ENCODE measurements around the gene AMPD3. TPM values are rescaled to one million over a fixed set of nuclear protein-coding genes. Genes with fewer than 3 reads are reported as not detected.

The AMPD3 gene
- total RNA-seq, 1 experiment from 2014 or later, result 17.4 TPM

DNA sequence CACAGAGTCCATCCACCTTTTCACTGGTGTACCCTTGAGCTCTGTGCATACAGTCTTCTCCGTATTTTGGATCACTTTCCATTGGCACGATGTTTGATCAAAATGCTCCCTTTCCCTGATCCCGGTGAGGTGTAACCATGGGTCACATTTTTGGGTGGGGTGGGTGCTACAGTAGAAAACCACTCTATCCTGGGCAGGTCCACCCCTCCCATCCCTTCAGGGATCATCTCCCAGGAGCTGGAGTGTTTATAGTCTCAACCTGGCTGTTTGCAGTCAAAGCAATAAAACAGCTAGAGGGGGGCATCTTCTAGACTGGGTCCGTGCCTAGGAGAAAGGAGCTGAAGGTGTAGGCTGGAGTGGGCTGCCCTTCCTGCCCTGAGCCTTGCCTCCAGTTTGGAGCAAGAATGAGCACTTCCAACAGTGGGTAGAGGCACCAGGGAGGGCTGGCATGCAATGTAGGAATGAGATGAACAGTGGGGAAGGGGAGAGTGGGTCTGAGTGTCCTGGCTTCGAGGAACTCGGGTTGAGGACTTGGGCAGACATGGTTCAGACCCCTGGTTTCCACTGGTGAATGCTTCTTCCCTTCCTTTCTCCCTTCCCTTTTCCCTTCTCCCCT, 47.1 kb downstream of the AMPD3 start:
- Histone ChIP-seq H4K20me1 (ENCODE audit: insufficient read depth) (no peaks in the 10 kb centered on the region), H3F3A (ENCODE audit: insufficient read depth, low read depth) (no peaks in the 10 kb centered on the region), H3K4me2 (no peak overlapping the region), H3K4me3 (no peak overlapping the region), H3K9me3 (ENCODE audit: insufficient read depth, low read depth) (no peaks in the 10 kb centered on the region), H3K79me2 (ENCODE audit: low read depth) (no peaks in the 10 kb centered on the region), H3K27me3 (ENCODE audit: insufficient read depth, low read depth) (no peaks in the 10 kb centered on the region), H2AFZ (no peak overlapping the region), H3K27ac (no peak overlapping the region), H3K9me2 (ENCODE audit: insufficient read depth) (no peaks in the 10 kb centered on the region), H3K36me3 (ENCODE audit: low read depth) (no peaks in the 10 kb centered on the region), H3K4me1 (replicated peaks; ENCODE audit: insufficient read depth) (no peaks in the 10 kb centered on the region)
- ChIA-PET POLR2A (ENCODE audit: unreplicated experiment) (no interaction called here), CTCF (no interaction called here)
- BruUV-seq (replicated peaks), result no TSS peak
- no peak for DNase-seq
- intact Hi-C loops (cut with micrococcal nuclease; ENCODE audit: unreplicated experiment), result no loop called here
- no peak for TF ChIP-seq EZH2 (IDR thresholded peaks at IDR 0.05; ENCODE audit: low read depth)
- TF ChIP-seq, protein P1, sequence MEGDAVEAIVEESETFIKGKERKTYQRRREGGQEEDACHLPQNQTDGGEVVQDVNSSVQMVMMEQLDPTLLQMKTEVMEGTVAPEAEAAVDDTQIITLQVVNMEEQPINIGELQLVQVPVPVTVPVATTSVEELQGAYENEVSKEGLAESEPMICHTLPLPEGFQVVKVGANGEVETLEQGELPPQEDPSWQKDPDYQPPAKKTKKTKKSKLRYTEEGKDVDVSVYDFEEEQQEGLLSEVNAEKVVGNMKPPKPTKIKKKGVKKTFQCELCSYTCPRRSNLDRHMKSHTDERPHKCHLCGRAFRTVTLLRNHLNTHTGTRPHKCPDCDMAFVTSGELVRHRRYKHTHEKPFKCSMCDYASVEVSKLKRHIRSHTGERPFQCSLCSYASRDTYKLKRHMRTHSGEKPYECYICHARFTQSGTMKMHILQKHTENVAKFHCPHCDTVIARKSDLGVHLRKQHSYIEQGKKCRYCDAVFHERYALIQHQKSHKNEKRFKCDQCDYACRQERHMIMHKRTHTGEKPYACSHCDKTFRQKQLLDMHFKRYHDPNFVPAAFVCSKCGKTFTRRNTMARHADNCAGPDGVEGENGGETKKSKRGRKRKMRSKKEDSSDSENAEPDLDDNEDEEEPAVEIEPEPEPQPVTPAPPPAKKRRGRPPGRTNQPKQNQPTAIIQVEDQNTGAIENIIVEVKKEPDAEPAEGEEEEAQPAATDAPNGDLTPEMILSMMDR (conservative IDR thresholded peaks at IDR 0.05), result no peak

DNA sequence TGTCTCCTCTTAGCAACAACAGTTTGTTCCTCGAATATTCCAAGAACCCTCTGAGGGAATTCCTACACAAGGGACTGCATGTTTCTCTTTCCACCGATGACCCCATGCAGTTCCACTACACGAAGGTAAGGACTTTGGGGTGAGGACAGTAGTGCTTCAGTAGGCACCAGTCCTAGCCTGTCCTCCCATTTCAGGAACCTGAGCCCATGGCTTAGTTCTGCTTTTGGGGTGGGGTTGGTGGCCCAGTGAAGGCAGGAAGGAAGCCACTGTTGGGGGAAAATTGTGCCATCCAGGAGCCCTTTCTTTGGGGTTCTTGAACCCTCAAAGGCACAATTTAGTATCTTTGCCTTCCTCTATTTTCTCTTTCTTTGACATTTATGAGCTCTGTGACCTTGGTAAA, 47.7 kb downstream of the AMPD3 start:
- Histone ChIP-seq H3K4me2 (no peak overlapping the region), H3K79me2 (ENCODE audit: low read depth) (no peaks in the 10 kb centered on the region), H3K4me3 (no peak overlapping the region), H3F3A (ENCODE audit: insufficient read depth, low read depth) (no peaks in the 10 kb centered on the region), H4K20me1 (ENCODE audit: insufficient read depth) (no peaks in the 10 kb centered on the region), H3K9me3 (ENCODE audit: insufficient read depth, low read depth) (no peaks in the 10 kb centered on the region), H3K27me3 (ENCODE audit: insufficient read depth, low read depth) (no peaks in the 10 kb centered on the region), H3K27ac (no peak overlapping the region), H2AFZ (no peak overlapping the region), H3K36me3 (ENCODE audit: low read depth) (no peaks in the 10 kb centered on the region), H3K4me1 (replicated peaks; ENCODE audit: insufficient read depth) (no peaks in the 10 kb centered on the region), H3K9me2 (ENCODE audit: insufficient read depth) (no peaks in the 10 kb centered on the region)
- ChIA-PET POLR2A (ENCODE audit: unreplicated experiment) (interaction anchor here (0.7 kb wide), 1 partner anchor 48 kb away, joined by 6 read pairs; the partner anchor contains the start of gene AMPD3), CTCF (no interaction called here)
- TF ChIP-seq, protein P1 (conservative IDR thresholded peaks at IDR 0.05), result no peak
- no peak for TF ChIP-seq EZH2 (IDR thresholded peaks at IDR 0.05; ENCODE audit: low read depth)
- no TSS peak for BruUV-seq (replicated peaks)
- intact Hi-C loops (cut with micrococcal nuclease; ENCODE audit: unreplicated experiment), result no loop called here
- no peak for DNase-seq

DNA sequence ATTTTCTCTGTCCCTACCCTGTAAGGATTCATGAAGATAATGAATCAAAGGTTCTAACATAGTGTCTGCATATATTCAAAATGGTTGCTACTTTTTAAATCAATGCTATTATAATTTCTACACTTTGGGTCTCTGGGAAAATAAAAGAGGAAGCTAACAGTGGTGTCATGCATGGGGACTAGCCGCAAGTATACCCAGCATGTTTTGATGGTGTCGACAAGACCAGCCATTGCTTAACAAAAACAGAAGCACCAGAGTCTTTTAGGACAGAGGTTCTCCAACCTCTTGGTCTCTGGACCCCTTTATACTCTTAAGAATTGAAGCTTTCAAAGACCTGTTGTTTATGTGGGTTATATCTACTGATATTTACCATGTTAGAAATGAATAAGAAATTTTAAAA, 48.2 kb downstream of the AMPD3 start:
- no peaks in the 10 kb centered on the region for H3K36me3 ChIP-seq (ENCODE audit: low read depth)
- DNase-seq, result no peak
- no TSS peak for BruUV-seq (replicated peaks)
- H3K4me1 ChIP-seq (replicated peaks; ENCODE audit: insufficient read depth), result no peaks in the 10 kb centered on the region
- H3K79me2 ChIP-seq (ENCODE audit: low read depth), result no peaks in the 10 kb centered on the region
- intact Hi-C loops (cut with micrococcal nuclease; ENCODE audit: unreplicated experiment), result no loop called here
- H3K4me3 ChIP-seq, result no peak overlapping the region
- CTCF ChIA-PET, result no interaction called here
- TF ChIP-seq, protein P1 (conservative IDR thresholded peaks at IDR 0.05), result no peak
- TF ChIP-seq EZH2 (IDR thresholded peaks at IDR 0.05; ENCODE audit: low read depth), result no peak
- POLR2A ChIA-PET (ENCODE audit: unreplicated experiment), result interaction anchor here (0.7 kb wide), 1 partner anchor 48 kb away, joined by 6 read pairs; the partner anchor contains the start of gene AMPD3
- no peak overlapping the region for H3K27ac ChIP-seq
- no peaks in the 10 kb centered on the region for H3K27me3 ChIP-seq (ENCODE audit: insufficient read depth, low read depth)
- no peak overlapping the region for H3K4me2 ChIP-seq
- no peaks in the 10 kb centered on the region for H3K9me2 ChIP-seq (ENCODE audit: insufficient read depth)
- H4K20me1 ChIP-seq (ENCODE audit: insufficient read depth), result no peaks in the 10 kb centered on the region
- no peaks in the 10 kb centered on the region for H3F3A ChIP-seq (ENCODE audit: insufficient read depth, low read depth)
- H3K9me3 ChIP-seq (ENCODE audit: insufficient read depth, low read depth), result no peaks in the 10 kb centered on the region
- no peak overlapping the region for H2AFZ ChIP-seq
